ENCODE measurements around the gene ATXN7L2.

The ATXN7L2 gene

GRCh38 chr1:109508873-109509175 is 25.1 kb downstream of the ATXN7L2 start:
- H3K4me3 ChIP-seq (ENCODE audit: low read depth, low read length) = peak overlapping the region; percentile 36
- no peak for DNase-seq (ENCODE audit: low read depth)
- TF ChIP-seq, protein P1, sequence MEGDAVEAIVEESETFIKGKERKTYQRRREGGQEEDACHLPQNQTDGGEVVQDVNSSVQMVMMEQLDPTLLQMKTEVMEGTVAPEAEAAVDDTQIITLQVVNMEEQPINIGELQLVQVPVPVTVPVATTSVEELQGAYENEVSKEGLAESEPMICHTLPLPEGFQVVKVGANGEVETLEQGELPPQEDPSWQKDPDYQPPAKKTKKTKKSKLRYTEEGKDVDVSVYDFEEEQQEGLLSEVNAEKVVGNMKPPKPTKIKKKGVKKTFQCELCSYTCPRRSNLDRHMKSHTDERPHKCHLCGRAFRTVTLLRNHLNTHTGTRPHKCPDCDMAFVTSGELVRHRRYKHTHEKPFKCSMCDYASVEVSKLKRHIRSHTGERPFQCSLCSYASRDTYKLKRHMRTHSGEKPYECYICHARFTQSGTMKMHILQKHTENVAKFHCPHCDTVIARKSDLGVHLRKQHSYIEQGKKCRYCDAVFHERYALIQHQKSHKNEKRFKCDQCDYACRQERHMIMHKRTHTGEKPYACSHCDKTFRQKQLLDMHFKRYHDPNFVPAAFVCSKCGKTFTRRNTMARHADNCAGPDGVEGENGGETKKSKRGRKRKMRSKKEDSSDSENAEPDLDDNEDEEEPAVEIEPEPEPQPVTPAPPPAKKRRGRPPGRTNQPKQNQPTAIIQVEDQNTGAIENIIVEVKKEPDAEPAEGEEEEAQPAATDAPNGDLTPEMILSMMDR (IDR thresholded peaks at IDR 0.05; ENCODE audit: low read depth, low read length) = no peak
- TF ChIP-seq POLR2A (IDR thresholded peaks at IDR 0.05; ENCODE audit: extremely low read depth, insufficient read length) (no peak), MAX (IDR thresholded peaks at IDR 0.05; ENCODE audit: low read depth, low read length) (no peak), MYC (IDR thresholded peaks at IDR 0.05; ENCODE audit: low read depth, low read length) (no peak)

GRCh38 chr1:109509176-109510134 is 25.8 kb downstream of the ATXN7L2 start, which contains the start of gene AMIGO1:
Gene AMIGO1, minus strand, starts transcription at chr1:109509727. Its CDS starts 815 bp downstream, at chr1:109508912.
- peak; percentile 81 for DNase-seq (ENCODE audit: low read depth)
- TF ChIP-seq POLR2A (IDR thresholded peaks at IDR 0.05; ENCODE audit: extremely low read depth, insufficient read length) (no peak), MAX (IDR thresholded peaks at IDR 0.05; ENCODE audit: low read depth, low read length) (0 out of 2 replicates have a peak, but pooled peaks have one; percentile 6)
- H3K4me3 ChIP-seq (ENCODE audit: low read depth, low read length) = peak within 1 kb of the TSS; percentile 66

DNA sequence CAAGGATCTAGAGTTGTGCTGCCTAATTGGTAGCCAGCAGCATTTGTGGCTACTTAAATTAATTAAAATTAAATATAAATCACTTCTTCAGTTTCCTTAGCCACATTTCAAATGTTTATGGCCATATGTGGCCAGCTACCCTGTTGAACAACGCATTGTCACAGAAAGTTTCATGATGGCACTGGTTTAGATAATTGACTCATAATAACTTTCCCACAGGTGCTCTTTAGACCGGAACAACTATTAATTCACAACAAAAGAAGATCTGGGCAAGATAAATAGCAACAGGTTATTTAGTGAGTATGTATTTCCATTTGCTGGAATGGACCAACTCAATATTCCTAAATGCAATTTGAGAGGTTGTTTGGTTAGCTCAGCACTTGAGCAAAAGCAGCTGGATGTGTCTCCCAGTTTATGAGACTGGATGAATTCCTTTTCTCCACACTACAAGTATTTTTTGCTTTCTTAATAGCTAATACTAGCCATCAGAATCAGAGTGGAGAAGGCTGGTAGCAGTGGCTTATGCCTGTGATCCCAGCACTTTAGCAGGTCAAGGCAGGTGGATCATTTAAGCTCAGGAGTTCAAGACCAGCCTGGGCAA is 29.5 kb downstream of the ATXN7L2 start:
- no peak overlapping the region for H3K4me3 ChIP-seq (ENCODE audit: low read depth, low read length)
- TF ChIP-seq, protein P1 (IDR thresholded peaks at IDR 0.05; ENCODE audit: low read depth, low read length) = no peak
- no peak for TF ChIP-seq POLR2A (IDR thresholded peaks at IDR 0.05; ENCODE audit: extremely low read depth, insufficient read length)
- TF ChIP-seq MAX (IDR thresholded peaks at IDR 0.05; ENCODE audit: low read depth, low read length) = no peak
- TF ChIP-seq MYC (IDR thresholded peaks at IDR 0.05; ENCODE audit: low read depth, low read length) = no peak
- DNase-seq (ENCODE audit: low read depth) = no peak

- DNase-seq (ENCODE audit: low read depth) = no peak
- TF ChIP-seq POLR2A (IDR thresholded peaks at IDR 0.05; ENCODE audit: extremely low read depth, insufficient read length) = no peak
- no peak for TF ChIP-seq MAX (IDR thresholded peaks at IDR 0.05; ENCODE audit: low read depth, low read length)
- TF ChIP-seq MYC (IDR thresholded peaks at IDR 0.05; ENCODE audit: low read depth, low read length) = no peak
- TF ChIP-seq, protein P1 (IDR thresholded peaks at IDR 0.05; ENCODE audit: low read depth, low read length) = no peak
- no peak overlapping the region for H3K4me3 ChIP-seq (ENCODE audit: low read depth, low read length)
These were observed 31.1 kb downstream of the ATXN7L2 start for GRCh38 chr1:109514846-109515245.

DNA sequence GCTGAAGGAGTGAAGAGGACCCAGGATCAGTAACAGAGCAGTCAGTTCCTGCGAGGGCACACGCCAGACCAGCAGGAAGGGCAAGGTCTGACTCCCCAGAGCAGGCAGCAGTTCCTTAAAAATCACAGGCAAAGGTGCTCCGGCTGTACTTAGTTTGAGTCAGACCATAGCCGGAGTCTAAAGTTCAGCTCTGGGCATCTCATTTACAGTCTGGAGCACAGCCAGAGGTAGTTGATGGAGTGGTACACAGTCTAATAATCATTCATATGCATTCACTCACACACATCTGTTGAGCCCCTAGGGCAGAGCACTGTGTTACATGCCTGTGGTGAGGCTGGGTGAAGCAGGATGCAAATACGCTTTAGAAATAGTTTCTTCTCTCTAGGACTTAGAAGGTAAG is 33.2 kb downstream of the ATXN7L2 start:
- TF ChIP-seq POLR2A (IDR thresholded peaks at IDR 0.05; ENCODE audit: extremely low read depth, insufficient read length) (no peak), MYC (IDR thresholded peaks at IDR 0.05; ENCODE audit: low read depth, low read length) (no peak), MAX (IDR thresholded peaks at IDR 0.05; ENCODE audit: low read depth, low read length) (no peak)
- TF ChIP-seq, protein P1 (IDR thresholded peaks at IDR 0.05; ENCODE audit: low read depth, low read length) = no peak
- no peak for DNase-seq (ENCODE audit: low read depth)
- no peak overlapping the region for H3K4me3 ChIP-seq (ENCODE audit: low read depth, low read length)

DNA sequence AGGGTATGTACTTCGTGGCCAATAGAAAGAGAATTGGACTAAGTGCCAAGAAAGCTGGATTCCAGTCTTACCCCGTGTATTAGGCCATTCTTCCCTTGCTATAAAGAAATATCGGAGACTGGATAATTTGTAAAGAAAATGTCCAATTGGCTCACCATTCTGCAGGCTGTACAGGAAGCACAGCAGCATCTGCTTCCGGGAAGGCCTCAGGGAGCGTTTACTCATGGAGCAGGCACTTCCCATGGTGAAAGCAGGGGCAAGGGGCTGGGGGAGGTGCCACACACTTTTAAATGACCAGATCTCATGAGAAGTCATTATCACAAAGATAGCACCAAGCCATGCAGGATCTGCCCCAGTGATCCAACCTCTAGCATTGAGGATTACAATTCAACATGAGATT is 33.6 kb downstream of the ATXN7L2 start:
- no peak for DNase-seq (ENCODE audit: low read depth)
- TF ChIP-seq MAX (IDR thresholded peaks at IDR 0.05; ENCODE audit: low read depth, low read length) = no peak
- TF ChIP-seq POLR2A (IDR thresholded peaks at IDR 0.05; ENCODE audit: extremely low read depth, insufficient read length) = no peak
- no peak for TF ChIP-seq MYC (IDR thresholded peaks at IDR 0.05; ENCODE audit: low read depth, low read length)
- TF ChIP-seq, protein P1 (IDR thresholded peaks at IDR 0.05; ENCODE audit: low read depth, low read length) = no peak
- H3K4me3 ChIP-seq (ENCODE audit: low read depth, low read length) = no peak overlapping the region
